MCF 10A (cell line): ENCODE results near the gene FAM181B. TPM values are rescaled to one million over a fixed set of nuclear protein-coding genes. Genes with fewer than 3 reads are reported as not detected.

ENCODE experiments used
- BruUV-seq: library from RNA; stranded (reverse); fragments of 400-500 nt; replicated peaks from 2 replicates; lab custom pipeline; 2021; lab: Mats Ljungman, UMichigan
- CTCF ChIA-PET: fragments of 300-600 bp; sonication (Branson Sonifier 250); formaldehyde crosslinking; extraction: SDS; loops from one replicate; lab custom pipeline; 2021; ENCODE audit warnings: antibody characterized with exemption, inconsistent platforms; lab: Yijun Ruan, JAX
- POLR2A ChIA-PET: fragments of 300-600, 350-650 bp; sonication (Branson Sonifier 250); formaldehyde crosslinking; extraction: SDS; loops from one replicate; lab custom pipeline; 2020; ENCODE audit warnings: antibody characterized with exemption, inconsistent platforms; lab: Yijun Ruan, JAX
- DNase-seq: peaks from one replicate; pipeline ENCODE4 v3.0.0-alpha.2; 2018; ENCODE audit not compliant: unreplicated experiment
- H3K27ac Mint-ChIP-seq: one replicate; pipeline ENCODE4 v1.8.0; 2022; ENCODE audit warnings: mild to moderate bottlenecking, low read depth, mixed read lengths; ENCODE audit not compliant: unreplicated experiment
- H3K27me3 Mint-ChIP-seq: one replicate; pipeline ENCODE4 v1.8.0; 2022; ENCODE audit warnings: mixed read lengths; ENCODE audit not compliant: insufficient read depth, unreplicated experiment
- H3K36me3 Mint-ChIP-seq: one replicate; pipeline ENCODE4 v1.8.0; 2022; ENCODE audit warnings: mild to moderate bottlenecking, moderate library complexity, mixed read lengths; ENCODE audit not compliant: insufficient read depth, unreplicated experiment
- H3K4me1 Mint-ChIP-seq: one replicate; pipeline ENCODE4 v1.8.0; 2022; ENCODE audit warnings: mixed read lengths; ENCODE audit not compliant: insufficient read depth, unreplicated experiment
- H3K4me3 Mint-ChIP-seq: one replicate; pipeline ENCODE4 v1.8.0; 2022; ENCODE audit warnings: mild to moderate bottlenecking, moderate library complexity, mixed read lengths; ENCODE audit not compliant: unreplicated experiment
- H3K9me3 Mint-ChIP-seq: one replicate; pipeline ENCODE4 v1.8.0; 2022; ENCODE audit warnings: mixed read lengths; ENCODE audit not compliant: unreplicated experiment
- CTCF ChIP-seq: fragments of 200-600 bp; IDR thresholded peaks from one replicate; pipeline ENCODE4 v1.8.0; 2022; ENCODE audit warnings: antibody characterized with exemption, mild to moderate bottlenecking; ENCODE audit not compliant: unreplicated experiment
- intact Hi-C: fragments of 100-400 bp; cut with micrococcal nuclease; formaldehyde crosslinking; loops from 2 replicates; pipeline ENCODE4 v1.14.1; 2022
- total RNA-seq: library from RNA; stranded (reverse); gene quantifications from 2 replicates; pipeline ENCODE4 v1.2.3, GENCODE V29; 2022

FAM181B gene
- total RNA-seq, 1 experiment from 2014 or later, result not detected

GRCh38 chr11:82750643-82751139 is 17.0 kb upstream of the FAM181B start:
- POLR2A ChIA-PET, result no interaction called here
- no peak for TF ChIP-seq CTCF
- no TSS peak for BruUV-seq

GRCh38 chr11:82747471-82747870 is 13.8 kb upstream of the FAM181B start:
- BruUV-seq, result no TSS peak
- CTCF ChIA-PET, result interaction anchor here (0.6 kb wide), 1 partner anchor 218 kb away, joined by 3 read pairs; no protein-coding TSS in a partner anchor
- Mint-ChIP-seq H3K4me1 (no peaks in the 10 kb centered on the region), H3K27ac (no peak overlapping the region), H3K36me3 (no peaks in the 10 kb centered on the region), H3K9me3 (no peaks in the 10 kb centered on the region), H3K4me3 (no peak overlapping the region), H3K27me3 (peaks cover 2% of the 10 kb centered on the region)
- DNase-seq, result peak; percentile 5
- intact Hi-C loops, result no loop called here
- TF ChIP-seq CTCF, result no peak
- POLR2A ChIA-PET, result no interaction called here

More at GRCh38 chr11:82750643-82751139, 17.0 kb upstream of the FAM181B start:
- H3K27me3 Mint-ChIP-seq, result peaks cover 9% of the 10 kb centered on the region
- no peaks in the 10 kb centered on the region for H3K9me3 Mint-ChIP-seq
- no peaks in the 10 kb centered on the region for H3K4me1 Mint-ChIP-seq
- H3K36me3 Mint-ChIP-seq, result no peaks in the 10 kb centered on the region
- H3K4me3 Mint-ChIP-seq, result no peak overlapping the region
- CTCF ChIA-PET, result interaction anchor here (0.6 to 1.6 kb wide), 4 partner anchors 13 to 1157 kb away, joined by 3 to 4 read pairs (median 4); no protein-coding TSS in a partner anchor
- intact Hi-C loops, result no loop called here
- H3K27ac Mint-ChIP-seq, result no peak overlapping the region
- DNase-seq, result no peak

- DNase-seq, result no peak
- intact Hi-C loops, result no loop called here
- Mint-ChIP-seq H3K4me1 (no peaks in the 10 kb centered on the region), H3K27me3 (peaks cover 14% of the 10 kb centered on the region), H3K4me3 (no peak overlapping the region), H3K9me3 (no peaks in the 10 kb centered on the region), H3K27ac (no peak overlapping the region), H3K36me3 (no peaks in the 10 kb centered on the region)
- ChIA-PET POLR2A (no interaction called here), CTCF (no interaction called here)
- TF ChIP-seq CTCF, result no peak
- no TSS peak for BruUV-seq
These were observed 4.4 kb upstream of the FAM181B start for GRCh38 chr11:82738091-82738490.

- H3K4me3 Mint-ChIP-seq, result no peak overlapping the region
- H3K27me3 Mint-ChIP-seq, result peaks cover 26% of the 10 kb centered on the region
- H3K9me3 Mint-ChIP-seq, result no peaks in the 10 kb centered on the region
These were observed 436 bp upstream of the FAM181B start for GRCh38 chr11:82734120-82734479.

More at GRCh38 chr11:82734120-82734479, 436 bp upstream of the FAM181B start:
- intact Hi-C loops, result no loop called here
- ChIA-PET CTCF (interaction anchor here (1.4 kb wide), 1 partner anchor 26 kb away, joined by 3 read pairs; no protein-coding TSS in a partner anchor), POLR2A (no interaction called here)
- Mint-ChIP-seq H3K27ac (no peak overlapping the region), H3K4me1 (no peaks in the 10 kb centered on the region), H3K36me3 (no peaks in the 10 kb centered on the region)
- no TSS peak for BruUV-seq
- TF ChIP-seq CTCF, result no peak
- no peak for DNase-seq
